HEK293 (cell line): Measurements from ENCODE around the gene PITPNB.

ENCODE experiments used
- CTCF ChIA-PET: fragments of 350-600 bp; formaldehyde crosslinking; extraction: SDS; loops from one replicate; lab custom pipeline; 2021; ENCODE audit warnings: antibody characterized with exemption; lab: Yijun Ruan, JAX
- POLR2A ChIA-PET: fragments of 300-600 bp; formaldehyde crosslinking; extraction: SDS; loops from one replicate; lab custom pipeline; 2020; ENCODE audit warnings: antibody characterized with exemption, inconsistent platforms; lab: Yijun Ruan, JAX
- H3K27ac ChIP-seq: fragments of 200-500 bp; sonication (Bioruptor generic); 2 replicates; pipeline ENCODE4 v1.5.1; 2014; ENCODE audit warnings: low read depth, low read length, control low read depth, inconsistent platforms; ENCODE audit errors: extremely low read depth
- H3K36me3 ChIP-seq, 2 experiments: fragments of 200-500 bp in 1 of 2; sonication (Bioruptor generic) in 1 of 2; 1 replicate in 1 of 2; 2 replicates in 1 of 2; pipeline ENCODE4 v1.5.1; 2014 to 2017; ENCODE audit warnings: inconsistent platforms in 2 of 2, low read length in 2 of 2; ENCODE audit not compliant: control insufficient read depth in 2 of 2, insufficient read depth in 1 of 2
- H3K4me1 ChIP-seq: fragments of 200-500 bp; sonication (Bioruptor generic); 2 replicates; pipeline ENCODE4 v1.5.1; 2014; ENCODE audit warnings: mild to moderate bottlenecking, low read length, inconsistent platforms; ENCODE audit not compliant: control insufficient read depth, insufficient read depth
- H3K4me3 ChIP-seq: 2 replicates; pipeline ENCODE4 v1.5.1; 2011; ENCODE audit warnings: low read depth, mild to moderate bottlenecking, control low read depth, low read length, moderate library complexity
- H3K9me3 ChIP-seq: fragments of 200-500 bp; sonication (Bioruptor generic); 2 replicates; pipeline ENCODE4 v1.5.1; 2014; ENCODE audit warnings: low read depth, low read length, inconsistent platforms; ENCODE audit not compliant: control insufficient read depth, insufficient read depth
- AEBP2 ChIP-seq: fragments of 450-650 bp; formaldehyde crosslinking; IDR thresholded peaks from 2 replicates; pipeline ENCODE4 v1.5.1; 2016; ENCODE audit warnings: missing biosample characterization, missing genetic modification characterization, borderline replicate concordance
- BCL11B ChIP-seq: fragments of 450-650 bp; formaldehyde crosslinking; IDR thresholded peaks from 2 replicates; pipeline ENCODE4 v1.5.1; 2016; ENCODE audit warnings: low read depth, missing biosample characterization, missing genetic modification characterization
- PRDM10 ChIP-seq: fragments of 450-650 bp; formaldehyde crosslinking; IDR thresholded peaks from 2 replicates; pipeline ENCODE4 v1.5.1; 2016; ENCODE audit warnings: missing biosample characterization, missing genetic modification characterization
- SCRT1 ChIP-seq: fragments of 450-650 bp; formaldehyde crosslinking; IDR thresholded peaks from 2 replicates; pipeline ENCODE4 v1.5.1; 2016; ENCODE audit warnings: missing biosample characterization, missing genetic modification characterization, borderline replicate concordance
- YY2 ChIP-seq: fragments of 450-650 bp; formaldehyde crosslinking; IDR thresholded peaks from 2 replicates; pipeline ENCODE4 v1.5.1; 2016; ENCODE audit warnings: missing biosample characterization, missing genetic modification characterization
- ZBTB44 ChIP-seq: fragments of 450-650 bp; IDR thresholded peaks from 2 replicates; pipeline ENCODE4 v1.5.1; 2018; ENCODE audit warnings: missing biosample characterization, mild to moderate bottlenecking, missing genetic modification characterization
- ZNF138 ChIP-seq: fragments of 450-650 bp; formaldehyde crosslinking; IDR thresholded peaks from 2 replicates; pipeline ENCODE4 v1.5.1; 2016; ENCODE audit warnings: missing biosample characterization, missing genetic modification characterization, borderline replicate concordance
- ZNF239 ChIP-seq: fragments of 450-650 bp; formaldehyde crosslinking; IDR thresholded peaks from 2 replicates; pipeline ENCODE4 v1.5.1; 2016; ENCODE audit warnings: missing biosample characterization, missing genetic modification characterization
- ZNF24 ChIP-seq: fragments of 450-650 bp; formaldehyde crosslinking; IDR thresholded peaks from 2 replicates; pipeline ENCODE4 v1.5.1; 2016; ENCODE audit warnings: missing biosample characterization, missing genetic modification characterization
- ZNF266 ChIP-seq: fragments of 450-650 bp; formaldehyde crosslinking; IDR thresholded peaks from 2 replicates; pipeline ENCODE4 v1.5.1; 2016; ENCODE audit warnings: missing biosample characterization, missing genetic modification characterization, low read depth
- ZNF341 ChIP-seq: fragments of 450-650 bp; formaldehyde crosslinking; IDR thresholded peaks from 2 replicates; pipeline ENCODE4; 2016; ENCODE audit warnings: low read depth, missing biosample characterization, missing genetic modification characterization
- ZNF350 ChIP-seq: fragments of 450-650 bp; formaldehyde crosslinking; IDR thresholded peaks from 2 replicates; pipeline ENCODE4 v1.5.0; 2017; ENCODE audit warnings: missing biosample characterization, mild to moderate bottlenecking, missing genetic modification characterization
- ZNF513 ChIP-seq: fragments of 450-650 bp; IDR thresholded peaks from 2 replicates; pipeline ENCODE4 v1.5.1; 2018; ENCODE audit warnings: missing biosample characterization, missing genetic modification characterization
- ZNF561 ChIP-seq: fragments of 450-650 bp; IDR thresholded peaks from 2 replicates; pipeline ENCODE4 v1.5.1; 2018; ENCODE audit warnings: missing biosample characterization, missing genetic modification characterization, borderline replicate concordance
- ZNF660 ChIP-seq: fragments of 450-650 bp; IDR thresholded peaks from 2 replicates; pipeline ENCODE4 v1.5.1; 2018; ENCODE audit warnings: missing biosample characterization, mild to moderate bottlenecking, missing genetic modification characterization
- ZNF830 ChIP-seq: fragments of 450-650 bp; IDR thresholded peaks from 2 replicates; pipeline ENCODE4 v1.5.0; 2018; ENCODE audit warnings: missing biosample characterization, missing genetic modification characterization, low read depth, mild to moderate bottlenecking, moderate library complexity
- TF ChIP-seq, protein P1 (sequence below): fragments of 450-650 bp; formaldehyde crosslinking; IDR thresholded peaks from 2 replicates; pipeline ENCODE4 v1.5.1; 2017; ENCODE audit warnings: missing biosample characterization, missing genetic modification characterization
- TF ChIP-seq, protein P2 (sequence below): fragments of 450-650 bp; formaldehyde crosslinking; IDR thresholded peaks from 2 replicates; pipeline ENCODE4 v1.5.1; 2016; ENCODE audit warnings: missing biosample characterization, missing genetic modification characterization, borderline replicate concordance

Gene PITPNB

DNA sequence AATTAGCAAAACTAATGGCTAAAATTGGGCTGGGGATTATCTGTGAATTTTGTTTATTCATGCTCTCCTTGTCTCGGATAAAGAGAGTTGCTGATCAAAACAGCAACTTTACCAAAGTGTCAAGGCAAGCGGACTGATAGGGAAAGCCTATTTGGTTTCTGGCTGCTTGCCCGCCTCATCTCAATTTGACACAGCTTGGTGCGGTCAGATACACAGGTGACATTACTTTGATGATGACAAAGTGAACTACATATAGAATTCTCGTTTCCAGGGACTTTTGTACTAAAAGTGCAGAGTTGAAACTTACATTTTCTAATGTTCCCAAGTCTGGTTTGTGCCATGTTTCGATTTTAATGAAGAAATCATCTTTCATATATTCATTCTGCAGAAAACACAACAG, 22.8 kb downstream of the PITPNB start:
- H3K9me3 ChIP-seq = no peaks in the 10 kb centered on the region
- H3K27ac ChIP-seq = no peak overlapping the region
- no peak overlapping the region for H3K4me3 ChIP-seq
- no peak for TF ChIP-seq ZNF350 (tag by site-specific recombination)
- no peak for TF ChIP-seq ZNF266
- TF ChIP-seq AEBP2 (tag by site-specific recombination) = no peak
- TF ChIP-seq ZNF138 (tag by site-specific recombination) = no peak
- no peak for TF ChIP-seq ZNF561
- no peak for TF ChIP-seq YY2
- ChIA-PET POLR2A (no interaction called here), CTCF (interaction anchor here (0.7 kb wide), 2 partner anchors 9 to 10 kb away, joined by 3 read pairs; no protein-coding TSS in a partner anchor)
- H3K4me1 ChIP-seq = no peaks in the 10 kb centered on the region
- H3K36me3 ChIP-seq = peaks cover 73 to 89% of the 10 kb centered on the region in 2 experiments

GRCh38 chr22:27895600-27895999, 23.5 kb downstream of the PITPNB start:
- peaks cover 75 to 89% of the 10 kb centered on the region in 2 experiments for H3K36me3 ChIP-seq
- TF ChIP-seq ZNF830 (tag by site-specific recombination) (no peak), ZNF513 (tag by site-specific recombination) (no peak), ZBTB44 (no peak), BCL11B (tag by site-specific recombination) (no peak), ZNF24 (tag by site-specific recombination) (no peak), ZNF341 (tag by site-specific recombination) (no peak), ZNF239 (tag by site-specific recombination) (no peak), PRDM10 (tag by site-specific recombination) (no peak), ZNF660 (no peak), SCRT1 (no peak)
- TF ChIP-seq, protein P1, sequence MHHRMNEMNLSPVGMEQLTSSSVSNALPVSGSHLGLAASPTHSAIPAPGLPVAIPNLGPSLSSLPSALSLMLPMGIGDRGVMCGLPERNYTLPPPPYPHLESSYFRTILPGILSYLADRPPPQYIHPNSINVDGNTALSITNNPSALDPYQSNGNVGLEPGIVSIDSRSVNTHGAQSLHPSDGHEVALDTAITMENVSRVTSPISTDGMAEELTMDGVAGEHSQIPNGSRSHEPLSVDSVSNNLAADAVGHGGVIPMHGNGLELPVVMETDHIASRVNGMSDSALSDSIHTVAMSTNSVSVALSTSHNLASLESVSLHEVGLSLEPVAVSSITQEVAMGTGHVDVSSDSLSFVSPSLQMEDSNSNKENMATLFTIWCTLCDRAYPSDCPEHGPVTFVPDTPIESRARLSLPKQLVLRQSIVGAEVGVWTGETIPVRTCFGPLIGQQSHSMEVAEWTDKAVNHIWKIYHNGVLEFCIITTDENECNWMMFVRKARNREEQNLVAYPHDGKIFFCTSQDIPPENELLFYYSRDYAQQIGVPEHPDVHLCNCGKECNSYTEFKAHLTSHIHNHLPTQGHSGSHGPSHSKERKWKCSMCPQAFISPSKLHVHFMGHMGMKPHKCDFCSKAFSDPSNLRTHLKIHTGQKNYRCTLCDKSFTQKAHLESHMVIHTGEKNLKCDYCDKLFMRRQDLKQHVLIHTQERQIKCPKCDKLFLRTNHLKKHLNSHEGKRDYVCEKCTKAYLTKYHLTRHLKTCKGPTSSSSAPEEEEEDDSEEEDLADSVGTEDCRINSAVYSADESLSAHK = no peak
- TF ChIP-seq, protein P2, sequence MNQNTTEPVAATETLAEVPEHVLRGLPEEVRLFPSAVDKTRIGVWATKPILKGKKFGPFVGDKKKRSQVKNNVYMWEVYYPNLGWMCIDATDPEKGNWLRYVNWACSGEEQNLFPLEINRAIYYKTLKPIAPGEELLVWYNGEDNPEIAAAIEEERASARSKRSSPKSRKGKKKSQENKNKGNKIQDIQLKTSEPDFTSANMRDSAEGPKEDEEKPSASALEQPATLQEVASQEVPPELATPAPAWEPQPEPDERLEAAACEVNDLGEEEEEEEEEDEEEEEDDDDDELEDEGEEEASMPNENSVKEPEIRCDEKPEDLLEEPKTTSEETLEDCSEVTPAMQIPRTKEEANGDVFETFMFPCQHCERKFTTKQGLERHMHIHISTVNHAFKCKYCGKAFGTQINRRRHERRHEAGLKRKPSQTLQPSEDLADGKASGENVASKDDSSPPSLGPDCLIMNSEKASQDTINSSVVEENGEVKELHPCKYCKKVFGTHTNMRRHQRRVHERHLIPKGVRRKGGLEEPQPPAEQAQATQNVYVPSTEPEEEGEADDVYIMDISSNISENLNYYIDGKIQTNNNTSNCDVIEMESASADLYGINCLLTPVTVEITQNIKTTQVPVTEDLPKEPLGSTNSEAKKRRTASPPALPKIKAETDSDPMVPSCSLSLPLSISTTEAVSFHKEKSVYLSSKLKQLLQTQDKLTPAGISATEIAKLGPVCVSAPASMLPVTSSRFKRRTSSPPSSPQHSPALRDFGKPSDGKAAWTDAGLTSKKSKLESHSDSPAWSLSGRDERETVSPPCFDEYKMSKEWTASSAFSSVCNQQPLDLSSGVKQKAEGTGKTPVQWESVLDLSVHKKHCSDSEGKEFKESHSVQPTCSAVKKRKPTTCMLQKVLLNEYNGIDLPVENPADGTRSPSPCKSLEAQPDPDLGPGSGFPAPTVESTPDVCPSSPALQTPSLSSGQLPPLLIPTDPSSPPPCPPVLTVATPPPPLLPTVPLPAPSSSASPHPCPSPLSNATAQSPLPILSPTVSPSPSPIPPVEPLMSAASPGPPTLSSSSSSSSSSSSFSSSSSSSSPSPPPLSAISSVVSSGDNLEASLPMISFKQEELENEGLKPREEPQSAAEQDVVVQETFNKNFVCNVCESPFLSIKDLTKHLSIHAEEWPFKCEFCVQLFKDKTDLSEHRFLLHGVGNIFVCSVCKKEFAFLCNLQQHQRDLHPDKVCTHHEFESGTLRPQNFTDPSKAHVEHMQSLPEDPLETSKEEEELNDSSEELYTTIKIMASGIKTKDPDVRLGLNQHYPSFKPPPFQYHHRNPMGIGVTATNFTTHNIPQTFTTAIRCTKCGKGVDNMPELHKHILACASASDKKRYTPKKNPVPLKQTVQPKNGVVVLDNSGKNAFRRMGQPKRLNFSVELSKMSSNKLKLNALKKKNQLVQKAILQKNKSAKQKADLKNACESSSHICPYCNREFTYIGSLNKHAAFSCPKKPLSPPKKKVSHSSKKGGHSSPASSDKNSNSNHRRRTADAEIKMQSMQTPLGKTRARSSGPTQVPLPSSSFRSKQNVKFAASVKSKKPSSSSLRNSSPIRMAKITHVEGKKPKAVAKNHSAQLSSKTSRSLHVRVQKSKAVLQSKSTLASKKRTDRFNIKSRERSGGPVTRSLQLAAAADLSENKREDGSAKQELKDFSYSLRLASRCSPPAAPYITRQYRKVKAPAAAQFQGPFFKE (tag by site-specific recombination) = no peak
- no peak overlapping the region for H3K27ac ChIP-seq
- ChIA-PET POLR2A (no interaction called here), CTCF (no interaction called here)
- no peaks in the 10 kb centered on the region for H3K4me1 ChIP-seq
- H3K4me3 ChIP-seq = no peak overlapping the region
- no peaks in the 10 kb centered on the region for H3K9me3 ChIP-seq
